KMS-11 (cell line): ENCODE data around the gene ZBTB7C.

Source experiments
- H2AFZ ChIP-seq: fragments of 200-600 bp; sonication (generic); 2 replicates; pipeline ENCODE4 v1.6.1; 2016; ENCODE audit warnings: antibody characterized with exemption, mixed run types, low read depth
- H3K27ac ChIP-seq: fragments of 200-600 bp; sonication (generic); 2 replicates; pipeline ENCODE4 v1.6.1; 2016; ENCODE audit warnings: mild to moderate bottlenecking, mixed run types
- H3K27me3 ChIP-seq: fragments of 200-600 bp; sonication (generic); 2 replicates; pipeline ENCODE4 v1.6.1; 2017; ENCODE audit warnings: mild to moderate bottlenecking, low read depth, mixed run types, moderate library complexity; ENCODE audit not compliant: insufficient read depth
- H3K36me3 ChIP-seq: fragments of 200-600 bp; sonication (generic); 2 replicates; pipeline ENCODE4 v1.6.1; 2017; ENCODE audit warnings: mild to moderate bottlenecking, mixed run types; ENCODE audit not compliant: insufficient read depth
- H3K4me1 ChIP-seq: fragments of 200-600 bp; sonication (generic); 2 replicates; pipeline ENCODE4 v1.6.1; 2016; ENCODE audit warnings: mild to moderate bottlenecking, low read depth, mixed run types; ENCODE audit not compliant: poor library complexity, severe bottlenecking
- H3K4me2 ChIP-seq: fragments of 200-600 bp; sonication (generic); 2 replicates; pipeline ENCODE4 v1.7.0; 2016; ENCODE audit warnings: mild to moderate bottlenecking, mixed run types
- H3K4me3 ChIP-seq: fragments of 200-600 bp; sonication (generic); IDR thresholded peaks from 2 replicates; pipeline ENCODE4 v1.6.1; 2017; ENCODE audit warnings: low read depth, low read length, mixed read lengths; ENCODE audit not compliant: insufficient read depth
- H3K79me2 ChIP-seq: fragments of 200-600 bp; sonication (generic); 2 replicates; pipeline ENCODE4 v1.6.1; 2016; ENCODE audit warnings: low read depth, mixed run types; ENCODE audit not compliant: insufficient read depth
- H3K9ac ChIP-seq: fragments of 200-600 bp; sonication (generic); 2 replicates; pipeline ENCODE4 v1.6.1; 2016; ENCODE audit warnings: mild to moderate bottlenecking, mixed run types
- H4K20me1 ChIP-seq: fragments of 200-600 bp; sonication (generic); 2 replicates; pipeline ENCODE4 v1.6.1; 2016; ENCODE audit warnings: mild to moderate bottlenecking, mixed run types; ENCODE audit not compliant: insufficient read depth
- CTCF ChIP-seq: fragments of 200-600 bp; sonication (generic); conservative IDR thresholded peaks from 2 replicates; pipeline ENCODE4 v1.6.1; 2017; ENCODE audit warnings: low read depth, mild to moderate bottlenecking, antibody characterized with exemption, low read length, moderate library complexity, mixed read lengths

ZBTB7C gene

GRCh38 chr18:48064978-48065600 is 344.1 kb downstream of the ZBTB7C start:
- no peaks in the 10 kb centered on the region for H3K4me1 ChIP-seq
- H3K4me3 ChIP-seq, result no peak overlapping the region
- no peaks in the 10 kb centered on the region for H4K20me1 ChIP-seq
- H3K36me3 ChIP-seq, result no peaks in the 10 kb centered on the region
- no peak overlapping the region for H2AFZ ChIP-seq
- no peak for TF ChIP-seq CTCF
- no peak overlapping the region for H3K9ac ChIP-seq
- H3K79me2 ChIP-seq, result no peaks in the 10 kb centered on the region
- H3K27ac ChIP-seq, result no peak overlapping the region
- H3K4me2 ChIP-seq, result no peak overlapping the region
- no peaks in the 10 kb centered on the region for H3K27me3 ChIP-seq

DNA sequence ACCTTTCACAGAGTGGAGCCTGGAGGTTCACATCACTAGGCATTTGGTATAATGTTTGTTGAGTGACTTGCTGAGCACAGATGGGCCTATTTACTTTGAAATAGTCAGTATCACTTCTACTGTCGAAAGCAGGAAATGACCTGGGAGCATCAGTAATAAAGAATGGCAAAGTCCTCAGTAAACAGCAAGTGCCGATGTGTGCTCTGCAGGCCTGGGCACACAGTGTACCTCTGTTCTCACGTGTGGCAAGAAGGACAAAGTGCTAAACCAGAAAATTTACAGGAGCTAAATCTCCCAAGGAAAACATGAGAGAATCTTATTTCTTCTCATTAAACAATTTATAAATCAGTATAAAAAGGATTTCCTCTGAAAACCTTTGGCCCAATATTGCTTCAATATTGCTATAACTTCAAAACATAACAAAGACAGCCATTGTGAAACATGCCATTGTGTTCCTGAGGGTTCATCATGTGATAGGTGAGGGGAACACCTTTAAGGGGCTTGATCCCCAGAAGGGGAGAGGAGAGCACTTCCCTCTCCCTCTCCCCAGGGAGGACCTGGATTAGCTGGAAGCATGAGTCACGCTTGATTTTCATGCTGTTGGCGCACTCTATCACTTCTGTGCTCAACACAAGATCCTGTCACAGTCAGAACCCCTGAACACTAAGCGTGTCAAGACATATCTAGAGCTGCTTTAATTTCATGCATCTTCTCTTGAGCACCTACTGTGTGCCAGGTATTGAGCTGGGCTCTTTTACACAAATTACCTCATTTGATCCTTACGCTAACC is 347.2 kb downstream of the ZBTB7C start:
- Histone ChIP-seq H3K4me3 (no peak overlapping the region), H4K20me1 (no peaks in the 10 kb centered on the region), H3K4me1 (no peaks in the 10 kb centered on the region), H3K27ac (no peak overlapping the region), H3K36me3 (no peaks in the 10 kb centered on the region), H3K4me2 (no peak overlapping the region), H2AFZ (no peak overlapping the region), H3K27me3 (no peaks in the 10 kb centered on the region), H3K9ac (no peak overlapping the region), H3K79me2 (no peaks in the 10 kb centered on the region)
- TF ChIP-seq CTCF, result no peak

DNA sequence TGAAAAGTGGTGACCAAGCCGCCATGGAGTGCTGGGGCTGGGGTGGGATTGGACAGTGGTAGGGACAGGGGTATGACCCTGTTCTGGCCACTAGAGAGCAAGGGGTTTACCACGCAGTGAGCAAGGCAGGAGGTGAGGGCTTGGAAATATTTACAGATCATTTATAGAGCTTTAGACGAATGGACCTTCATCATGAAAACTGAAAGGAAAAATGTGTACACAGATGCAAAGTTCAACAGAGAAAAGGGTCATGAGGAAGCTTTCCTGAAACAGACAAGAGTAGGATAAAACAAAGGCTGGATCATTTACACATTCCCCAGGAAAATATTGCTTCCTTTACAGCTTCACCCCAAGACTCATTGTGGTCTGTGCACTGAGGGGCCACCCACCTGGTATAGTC is 348.2 kb downstream of the ZBTB7C start:
- Histone ChIP-seq H3K4me1 (no peaks in the 10 kb centered on the region), H3K79me2 (no peaks in the 10 kb centered on the region), H2AFZ (no peak overlapping the region), H3K4me3 (no peak overlapping the region), H3K9ac (no peak overlapping the region), H3K27ac (no peak overlapping the region), H4K20me1 (no peaks in the 10 kb centered on the region), H3K4me2 (no peak overlapping the region), H3K27me3 (no peaks in the 10 kb centered on the region), H3K36me3 (no peaks in the 10 kb centered on the region)
- no peak for TF ChIP-seq CTCF

GRCh38 chr18:48060346-48060745 is 348.8 kb downstream of the ZBTB7C start:
- no peaks in the 10 kb centered on the region for H3K79me2 ChIP-seq
- no peak overlapping the region for H3K9ac ChIP-seq
- H3K4me3 ChIP-seq, result no peak overlapping the region
- H2AFZ ChIP-seq, result no peak overlapping the region
- H3K4me1 ChIP-seq, result no peaks in the 10 kb centered on the region
- H3K27ac ChIP-seq, result no peak overlapping the region
- H3K4me2 ChIP-seq, result no peak overlapping the region
- no peaks in the 10 kb centered on the region for H4K20me1 ChIP-seq
- H3K27me3 ChIP-seq, result no peaks in the 10 kb centered on the region
- no peak for TF ChIP-seq CTCF
- no peaks in the 10 kb centered on the region for H3K36me3 ChIP-seq
